ENCODE results near the gene SYNPO2. TPM values are rescaled to one million over a fixed set of nuclear protein-coding genes. Genes with fewer than 3 reads are reported as not detected.
A peak's percentile ranks its signal among the peaks of the same experiment; 100 is the strongest.

The SYNPO2 gene
- total RNA-seq, 1 experiment from 2014 or later, result 0.26 TPM

DNA sequence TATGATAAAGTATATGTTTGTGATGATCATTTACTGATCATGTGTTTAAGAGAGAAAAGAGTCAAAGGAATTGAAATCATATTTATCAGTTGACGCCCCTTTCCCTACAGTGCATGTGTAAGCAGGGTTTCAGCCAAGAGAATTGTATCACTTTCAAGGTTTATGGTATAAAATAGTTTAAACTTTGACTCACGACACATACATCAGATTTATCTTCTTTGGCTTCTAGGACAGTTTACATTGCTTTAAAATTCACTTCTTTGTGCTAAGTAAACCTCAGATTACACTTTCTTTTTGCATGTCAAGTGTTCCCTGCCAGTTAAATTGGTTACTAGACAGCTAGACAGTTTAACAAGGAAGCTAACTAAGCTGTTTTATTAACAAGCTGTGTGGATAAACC lies 160.7 kb downstream of the SYNPO2 start:
- TF ChIP-seq, protein P1, sequence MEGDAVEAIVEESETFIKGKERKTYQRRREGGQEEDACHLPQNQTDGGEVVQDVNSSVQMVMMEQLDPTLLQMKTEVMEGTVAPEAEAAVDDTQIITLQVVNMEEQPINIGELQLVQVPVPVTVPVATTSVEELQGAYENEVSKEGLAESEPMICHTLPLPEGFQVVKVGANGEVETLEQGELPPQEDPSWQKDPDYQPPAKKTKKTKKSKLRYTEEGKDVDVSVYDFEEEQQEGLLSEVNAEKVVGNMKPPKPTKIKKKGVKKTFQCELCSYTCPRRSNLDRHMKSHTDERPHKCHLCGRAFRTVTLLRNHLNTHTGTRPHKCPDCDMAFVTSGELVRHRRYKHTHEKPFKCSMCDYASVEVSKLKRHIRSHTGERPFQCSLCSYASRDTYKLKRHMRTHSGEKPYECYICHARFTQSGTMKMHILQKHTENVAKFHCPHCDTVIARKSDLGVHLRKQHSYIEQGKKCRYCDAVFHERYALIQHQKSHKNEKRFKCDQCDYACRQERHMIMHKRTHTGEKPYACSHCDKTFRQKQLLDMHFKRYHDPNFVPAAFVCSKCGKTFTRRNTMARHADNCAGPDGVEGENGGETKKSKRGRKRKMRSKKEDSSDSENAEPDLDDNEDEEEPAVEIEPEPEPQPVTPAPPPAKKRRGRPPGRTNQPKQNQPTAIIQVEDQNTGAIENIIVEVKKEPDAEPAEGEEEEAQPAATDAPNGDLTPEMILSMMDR (conservative IDR thresholded peaks at IDR 0.05; ENCODE audit: low read depth, low read length), result no peak
- no peak for TF ChIP-seq EZH2 (IDR thresholded peaks at IDR 0.05; ENCODE audit: borderline replicate concordance, low read depth, low read length, poor library complexity, severe bottlenecking)
- H3K4me3 ChIP-seq (ENCODE audit: low read depth, low read length, poor library complexity, severe bottlenecking), result no peak overlapping the region
- no peak for DNase-seq (ENCODE audit: low spot score)
- no TSS peak for BruUV-seq (replicated peaks)
- no peaks in the 10 kb centered on the region for H3K36me3 ChIP-seq (ENCODE audit: insufficient read depth, low read length, poor library complexity, severe bottlenecking)
- ChIA-PET CTCF (no interaction called here), POLR2A (ENCODE audit: low non-redundant PET) (no interaction called here)
- H3K27me3 ChIP-seq (replicated peaks; ENCODE audit: insufficient read depth, low read depth, low read length, poor library complexity), result no peaks in the 10 kb centered on the region
- H3K27ac ChIP-seq (ENCODE audit: low read depth, low read length, poor library complexity, severe bottlenecking), result no peak overlapping the region
- H3K9me3 ChIP-seq (ENCODE audit: low read depth, low read length, poor library complexity, severe bottlenecking), result no peaks in the 10 kb centered on the region
- intact Hi-C loops (cut with micrococcal nuclease; ENCODE audit: unreplicated experiment), result no loop called here
- H3K4me1 ChIP-seq (ENCODE audit: insufficient read depth, low read length, poor library complexity, severe bottlenecking), result no peaks in the 10 kb centered on the region

- no peak overlapping the region for H3K27ac ChIP-seq (ENCODE audit: low read depth, low read length, poor library complexity, severe bottlenecking)
- no TSS peak for BruUV-seq (replicated peaks)
- intact Hi-C loops (cut with micrococcal nuclease; ENCODE audit: unreplicated experiment), result no loop called here
- TF ChIP-seq, protein P1 (conservative IDR thresholded peaks at IDR 0.05; ENCODE audit: low read depth, low read length), result no peak
- no peak for TF ChIP-seq EZH2 (IDR thresholded peaks at IDR 0.05; ENCODE audit: borderline replicate concordance, low read depth, low read length, poor library complexity, severe bottlenecking)
- no peaks in the 10 kb centered on the region for H3K4me1 ChIP-seq (ENCODE audit: insufficient read depth, low read length, poor library complexity, severe bottlenecking)
- no peak overlapping the region for H3K4me3 ChIP-seq (ENCODE audit: low read depth, low read length, poor library complexity, severe bottlenecking)
- ChIA-PET CTCF (no interaction called here), POLR2A (ENCODE audit: low non-redundant PET) (interaction anchor here (0.6 kb wide), 1 partner anchor 542 kb away, joined by 5 read pairs; no protein-coding TSS in a partner anchor)
- peak; percentile 24 for DNase-seq (ENCODE audit: low spot score)
- no peaks in the 10 kb centered on the region for H3K27me3 ChIP-seq (replicated peaks; ENCODE audit: insufficient read depth, low read depth, low read length, poor library complexity)
- no peaks in the 10 kb centered on the region for H3K36me3 ChIP-seq (ENCODE audit: insufficient read depth, low read length, poor library complexity, severe bottlenecking)
- H3K9me3 ChIP-seq (ENCODE audit: low read depth, low read length, poor library complexity, severe bottlenecking), result no peaks in the 10 kb centered on the region
Observed at GRCh38 chr4:119050527-119051090, 162.0 kb downstream of the SYNPO2 start.

DNA sequence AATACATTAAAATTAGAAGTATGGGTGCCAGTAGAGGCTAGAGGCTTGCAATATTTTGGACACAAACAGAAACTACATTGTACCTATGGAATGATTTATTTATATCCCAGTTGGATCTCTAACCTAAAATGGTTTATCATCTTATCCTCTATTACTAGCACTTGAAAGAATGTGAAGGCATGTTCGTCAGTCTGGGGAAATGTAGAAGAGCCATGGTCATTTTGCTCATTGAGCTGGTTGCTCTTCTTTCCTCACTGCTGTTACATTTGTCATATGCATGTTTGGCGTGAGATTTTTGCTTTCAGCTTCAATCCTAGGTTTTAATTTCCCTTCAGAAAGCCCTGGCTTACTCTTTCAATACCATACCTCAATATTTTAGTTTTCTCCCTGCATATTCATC lies 164.6 kb downstream of the SYNPO2 start:
- no TSS peak for BruUV-seq (replicated peaks)
- TF ChIP-seq, protein P1 (conservative IDR thresholded peaks at IDR 0.05; ENCODE audit: low read depth, low read length), result no peak
- TF ChIP-seq EZH2 (IDR thresholded peaks at IDR 0.05; ENCODE audit: borderline replicate concordance, low read depth, low read length, poor library complexity, severe bottlenecking), result no peak
- ChIA-PET POLR2A (ENCODE audit: low non-redundant PET) (interaction anchor here (0.7 kb wide), 1 partner anchor 169 kb away, joined by 4 read pairs; no protein-coding TSS in a partner anchor), CTCF (no interaction called here)
- Histone ChIP-seq H3K9me3 (ENCODE audit: low read depth, low read length, poor library complexity, severe bottlenecking) (no peaks in the 10 kb centered on the region), H3K4me3 (ENCODE audit: low read depth, low read length, poor library complexity, severe bottlenecking) (no peak overlapping the region), H3K27me3 (replicated peaks; ENCODE audit: insufficient read depth, low read depth, low read length, poor library complexity) (no peaks in the 10 kb centered on the region), H3K36me3 (ENCODE audit: insufficient read depth, low read length, poor library complexity, severe bottlenecking) (no peaks in the 10 kb centered on the region), H3K4me1 (ENCODE audit: insufficient read depth, low read length, poor library complexity, severe bottlenecking) (no peaks in the 10 kb centered on the region), H3K27ac (ENCODE audit: low read depth, low read length, poor library complexity, severe bottlenecking) (no peak overlapping the region)
- DNase-seq (ENCODE audit: low spot score), result no peak
- intact Hi-C loops (cut with micrococcal nuclease; ENCODE audit: unreplicated experiment), result no loop called here

Measured in A673 (cell line).